Embryonic facial prominence (tissue), 1 donor: ENCODE results near the gene NOXO1.
"Not testable (repeated sequence)": the region's sequence is repeated elsewhere in the genome, so short reads cannot be mapped to it uniquely, and the experiment has no call there.

Source experiments
- DNase-seq: peaks from one replicate; pipeline ENCODE4 v3.0.0-alpha.2; 2016; ENCODE audit errors: extremely low spot score

Gene NOXO1

GRCh38 chr16:1981398-1981836 is at the start of gene NOXO1:
NOXO1 (minus strand) TSS chr16:1981469; CDS start chr16:1981179, 290 bp downstream.
- no peak for DNase-seq

- no peak for DNase-seq
Measured at GRCh38 chr16:2030036-2030435, 48.8 kb upstream of the NOXO1 start.

GRCh38 chr16:2029350-2029749 is 48.1 kb upstream of the NOXO1 start:
- DNase-seq: no peak

- DNase-seq: no peak
Measured at GRCh38 chr16:2028620-2029220, 47.5 kb upstream of the NOXO1 start.

GRCh38 chr16:2028146-2028545 is 46.9 kb upstream of the NOXO1 start:
- no peak for DNase-seq

- DNase-seq: no peak
Measured at GRCh38 chr16:2027024-2028010, 46.0 kb upstream of the NOXO1 start.

GRCh38 chr16:2026461-2027023 is 45.3 kb upstream of the NOXO1 start, which contains the start of gene NHERF2:
NHERF2 (plus strand) TSS chr16:2026902; CDS start chr16:2027006, 104 bp downstream.
- no peak for DNase-seq

- DNase-seq: no peak
Measured at GRCh38 chr16:2025878-2026460, 44.7 kb upstream of the NOXO1 start.

- DNase-seq: no peak
Measured at GRCh38 chr16:2025251-2025650, 44.0 kb upstream of the NOXO1 start.

- DNase-seq: no peak
Measured at GRCh38 chr16:2024032-2024420, 42.8 kb upstream of the NOXO1 start.

- DNase-seq: no peak
Measured at GRCh38 chr16:2023092-2024031, 42.1 kb upstream of the NOXO1 start.

- no peak for DNase-seq
Measured at GRCh38 chr16:2022723-2023091, 41.4 kb upstream of the NOXO1 start.

- DNase-seq: no peak
Measured at GRCh38 chr16:2019921-2020831, 38.9 kb upstream of the NOXO1 start.

GRCh38 chr16:2019518-2019920 is 38.2 kb upstream of the NOXO1 start, which contains the start of gene NPW:
NPW (plus strand) TSS chr16:2019785.
- no peak for DNase-seq

- no peak for DNase-seq
Measured at GRCh38 chr16:2016407-2016922, 35.2 kb upstream of the NOXO1 start.

GRCh38 chr16:2015947-2016208 is 34.6 kb upstream of the NOXO1 start:
- DNase-seq: no peak

- DNase-seq: no peak
Measured at GRCh38 chr16:2015117-2015946, 34.1 kb upstream of the NOXO1 start.

- no peak for DNase-seq
Measured at GRCh38 chr16:2013527-2013926, 32.3 kb upstream of the NOXO1 start.

- DNase-seq: not testable (repeated sequence)
Measured at GRCh38 chr16:2011726-2012125, 30.5 kb upstream of the NOXO1 start.
